NCI-H1105 (cell line): ENCODE measurements around the gene KIF5B.
A peak's percentile ranks its signal among the peaks of the same experiment; 100 is the strongest.
"Not testable (repeated sequence)": the region's sequence is repeated elsewhere in the genome, so short reads cannot be mapped to it uniquely, and the experiment has no call there.

ENCODE experiments used
- DNase-seq: peaks from one replicate; lab custom pipeline; 2025; lab: John Stamatoyannopoulos, UW

The KIF5B gene

DNA sequence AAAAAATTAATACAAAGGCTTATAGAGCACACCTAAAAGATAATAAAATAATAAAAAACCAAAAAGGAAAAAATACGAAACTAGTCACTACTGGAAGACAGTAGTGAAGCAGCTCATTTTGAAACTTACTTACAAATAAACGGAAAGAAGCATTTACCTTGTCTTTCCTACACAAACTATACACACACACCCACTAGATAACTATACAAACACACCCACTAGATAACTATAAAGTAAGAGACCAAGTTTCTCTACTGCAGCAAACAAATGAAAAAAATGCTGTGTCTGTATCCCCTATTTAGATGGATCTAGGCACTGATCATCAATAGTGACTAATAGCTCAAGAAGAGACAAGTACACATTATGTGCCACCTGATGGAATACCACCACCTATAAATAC, 49.2 kb downstream of the KIF5B start:
- no peak for DNase-seq

GRCh38 chr10:32005050-32005449, 51.2 kb downstream of the KIF5B start:
- DNase-seq: peak; percentile 7

GRCh38 chr10:32004161-32004591, 52.0 kb downstream of the KIF5B start:
- DNase-seq: no peak

GRCh38 chr10:32002531-32002930, 53.7 kb downstream of the KIF5B start:
- no peak for DNase-seq

DNA sequence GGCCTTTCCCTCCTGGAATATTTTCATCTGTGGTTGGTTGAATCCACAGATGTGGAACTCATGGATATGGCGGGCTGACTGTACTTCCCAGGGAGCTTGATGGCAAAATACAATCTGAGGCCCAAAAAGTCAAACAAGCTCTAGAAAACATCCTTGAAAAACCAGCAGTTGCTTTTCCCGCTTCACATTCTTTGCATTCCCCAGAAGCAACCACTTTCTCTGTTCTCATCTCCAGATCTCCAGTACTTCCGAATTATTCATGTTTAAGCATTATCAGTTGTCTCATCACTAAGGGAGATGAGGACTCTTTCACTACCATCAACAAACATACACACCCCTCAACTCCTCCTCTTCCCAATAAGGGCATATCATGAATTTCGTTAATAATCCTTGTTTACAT, 55.3 kb downstream of the KIF5B start:
- no peak for DNase-seq

DNA sequence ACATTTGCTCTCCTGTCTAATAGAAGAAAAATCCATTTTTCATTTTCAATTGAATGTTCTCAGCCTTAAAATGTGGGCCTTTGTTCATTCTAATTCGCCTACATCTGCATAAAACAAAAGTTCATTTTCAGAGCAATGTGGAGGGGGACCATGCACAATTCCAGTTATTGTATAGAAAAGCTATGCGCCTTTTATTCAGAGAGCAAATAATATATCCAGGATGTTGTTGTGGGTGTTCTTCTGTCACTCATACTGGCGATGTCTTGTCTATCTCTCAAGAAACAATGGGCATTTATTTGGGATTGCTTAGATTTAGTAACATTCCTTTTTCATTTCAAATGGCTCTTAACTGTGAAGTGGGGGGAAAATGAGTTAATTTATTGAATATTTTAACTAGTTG, 56.4 kb downstream of the KIF5B start:
- DNase-seq: no peak

- DNase-seq: no peak
Measured at GRCh38 chr10:31999070-31999660, 57.1 kb downstream of the KIF5B start.

DNA sequence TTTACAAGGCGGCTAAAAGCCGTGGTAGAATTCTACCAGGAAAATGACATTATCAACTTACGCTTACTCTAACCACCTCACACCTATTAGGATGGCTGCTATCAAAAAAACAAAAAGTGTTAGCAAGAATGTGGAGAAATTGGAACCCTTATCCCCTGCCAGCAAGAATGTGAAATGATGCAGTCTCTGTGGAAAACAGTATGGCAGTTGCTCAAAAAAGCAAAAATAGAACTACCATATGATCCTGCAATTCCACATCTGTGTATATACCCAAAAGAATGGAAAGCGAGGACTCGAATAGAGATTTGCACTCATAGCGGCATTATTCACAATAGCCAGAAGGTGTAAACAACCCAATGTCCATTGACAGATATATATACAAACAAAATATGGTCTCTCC, 61.3 kb downstream of the KIF5B start:
- no peak for DNase-seq

DNA sequence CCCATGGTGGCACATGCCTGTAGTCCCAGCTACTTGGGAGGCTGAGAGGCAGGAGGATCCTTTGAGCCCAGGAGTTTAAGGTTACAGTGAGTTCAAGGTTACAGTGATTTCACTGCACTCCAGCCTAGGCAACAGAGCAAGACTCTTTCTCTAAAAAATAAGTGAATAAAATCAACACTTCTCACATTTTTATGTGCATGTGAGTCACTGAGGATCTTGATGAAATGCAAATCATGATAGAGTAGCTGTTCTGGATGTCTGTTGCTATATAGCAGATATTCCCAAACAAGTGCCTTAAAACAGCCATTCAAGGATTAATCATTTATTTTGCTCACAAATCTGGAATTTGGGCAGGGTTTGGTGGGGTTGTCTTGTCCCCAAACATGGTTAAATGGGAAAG, 65.3 kb downstream of the KIF5B start:
- DNase-seq: no peak

GRCh38 chr10:31987786-31988185, 68.4 kb downstream of the KIF5B start:
- DNase-seq: not testable (repeated sequence)

DNA sequence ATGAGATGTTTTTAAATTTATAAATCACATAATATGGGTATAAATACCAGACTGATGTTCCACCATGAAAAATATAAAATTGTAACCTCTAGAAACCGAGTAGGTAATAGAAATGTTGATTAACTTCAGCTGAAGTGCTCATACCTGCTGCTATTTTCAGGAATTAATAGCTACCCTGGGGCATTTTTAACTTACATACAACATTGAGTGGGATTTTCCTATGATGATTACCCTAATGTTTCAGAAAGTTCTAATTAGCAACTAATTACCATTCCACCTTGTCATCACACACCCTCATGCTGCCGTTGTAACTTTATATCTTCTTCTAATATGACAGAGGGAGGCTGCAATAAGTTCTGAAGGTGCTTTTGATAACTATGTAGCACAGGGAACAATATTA, 74.1 kb downstream of the KIF5B start:
- DNase-seq: no peak

GRCh38 chr10:31980471-31980870, 75.8 kb downstream of the KIF5B start:
- DNase-seq: no peak

- not testable (repeated sequence) for DNase-seq
Measured at GRCh38 chr10:31979071-31979470, 77.2 kb downstream of the KIF5B start.

DNA sequence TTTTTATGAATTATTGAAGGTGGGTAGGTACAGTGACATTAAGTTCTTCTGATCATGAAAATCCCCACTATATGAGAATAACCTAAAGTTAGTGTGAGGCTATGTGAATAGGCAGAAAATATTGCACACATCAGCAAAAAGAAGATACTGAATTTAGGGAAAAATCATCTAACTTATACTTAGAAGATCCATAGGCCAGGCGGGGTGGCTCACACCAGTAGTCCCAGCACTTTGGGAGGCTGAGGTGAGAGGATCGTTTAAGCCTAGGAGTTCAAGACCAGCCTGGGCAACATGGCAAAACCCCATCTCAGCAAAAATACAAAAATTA, 78.1 kb downstream of the KIF5B start:
- no peak for DNase-seq

- no peak for DNase-seq
Measured at GRCh38 chr10:31977440-31978155, 78.6 kb downstream of the KIF5B start.

- DNase-seq: no peak
Measured at GRCh38 chr10:31975157-31975765, 81.0 kb downstream of the KIF5B start.

DNA sequence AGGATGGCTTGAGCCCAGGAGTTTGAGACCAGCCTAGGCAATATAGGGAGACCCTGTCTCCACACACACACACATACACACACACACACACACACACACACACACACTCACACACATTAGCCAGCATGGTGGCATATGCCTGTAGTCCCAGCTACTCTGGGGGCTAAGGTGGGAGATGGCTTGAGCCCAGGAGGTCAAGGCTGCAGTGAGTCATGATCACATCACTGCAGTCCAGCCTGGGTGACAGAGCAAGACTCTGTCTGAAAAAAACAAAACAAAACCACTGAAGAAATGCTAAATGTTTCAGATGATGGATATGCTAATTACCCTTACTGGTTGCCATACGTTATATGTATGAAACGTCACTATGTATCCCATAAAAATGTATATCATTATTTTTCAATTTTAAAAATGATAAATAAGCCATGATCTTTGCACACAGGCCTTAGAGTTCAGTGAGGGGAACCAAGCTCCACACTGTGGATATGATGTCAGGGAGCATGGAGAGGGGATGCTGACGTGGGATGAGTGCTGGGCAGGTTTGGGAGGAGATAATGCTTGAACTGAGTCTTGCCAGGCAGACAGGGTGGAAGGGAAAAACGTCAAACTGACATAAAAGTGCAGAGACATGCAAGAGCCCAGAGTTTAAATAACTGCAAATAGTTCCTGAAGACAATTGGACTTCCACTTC, 81.6 kb downstream of the KIF5B start:
- no peak for DNase-seq

DNA sequence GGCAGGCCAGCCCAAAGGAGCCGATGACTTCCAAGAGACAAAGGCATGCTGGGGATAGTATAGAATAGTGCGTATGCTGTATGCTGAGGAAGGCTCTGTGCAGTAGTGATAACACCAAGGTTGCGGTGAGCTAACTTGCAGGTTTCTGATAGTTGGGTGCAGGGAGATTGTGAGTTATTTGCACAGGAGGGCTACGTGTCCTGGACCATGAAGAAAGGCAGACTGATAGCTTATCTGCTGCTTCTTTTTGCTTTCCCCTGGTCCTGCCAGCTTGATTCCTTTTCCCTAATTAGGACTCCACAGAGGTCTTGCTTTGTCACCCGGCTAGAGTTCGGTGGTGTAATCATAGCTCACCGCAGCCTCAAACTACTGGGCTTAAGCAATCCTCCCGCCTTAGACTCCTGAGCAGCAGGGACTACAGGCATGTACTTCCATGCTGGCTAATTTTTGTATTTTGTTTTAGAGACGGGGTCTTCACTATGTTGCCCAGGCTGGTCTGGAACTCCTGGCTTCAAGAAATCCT, 83.6 kb downstream of the KIF5B start:
- DNase-seq: no peak

GRCh38 chr10:31969847-31970246, 86.4 kb downstream of the KIF5B start:
- not testable (repeated sequence) for DNase-seq

DNA sequence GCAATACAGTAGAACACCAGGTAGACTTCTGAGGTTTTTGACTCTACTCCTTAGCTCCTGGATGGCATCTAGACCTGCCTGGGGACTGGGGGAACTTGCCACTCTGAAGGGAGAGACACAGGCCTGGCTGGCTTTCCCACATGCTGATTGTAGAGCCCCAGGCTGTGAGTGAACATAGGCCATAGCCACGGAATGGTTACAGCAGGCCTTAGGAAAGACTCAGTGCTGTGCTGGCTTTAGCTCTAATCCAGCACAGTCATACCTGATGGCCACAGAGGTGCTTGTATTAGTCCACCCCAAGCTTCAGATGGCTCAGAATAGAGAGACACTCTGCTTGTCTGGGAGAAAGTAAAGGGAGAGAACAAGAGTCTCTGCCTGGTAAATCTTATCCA, 92.6 kb downstream of the KIF5B start:
- DNase-seq: no peak

GRCh38 chr10:31962826-31963588, 93.2 kb downstream of the KIF5B start:
- no peak for DNase-seq
